Adrenal gland (tissue), 12 donors: ENCODE results near the gene CCDC85C. TPM values are rescaled to one million over a fixed set of nuclear protein-coding genes. Genes with fewer than 3 reads are reported as not detected.

Source experiments
- DNase-seq, 7 donors: peaks; one replicate each; pipeline ENCODE4 v3.0.0-alpha.2; 2019 to 2020
- H3K27ac ChIP-seq, 5 donors: fragments of 200-600 bp; sonication (generic) in 4 of 5; 1 replicate in 3 of 5; 2 replicates in 2 of 5; pipeline versions ENCODE4 v1.5.1 to v1.8.0; 2016 to 2020; ENCODE audit warnings: mild to moderate bottlenecking in 1 of 5
- H3K27me3 ChIP-seq: fragments of 200-600 bp; 2 replicates; pipeline ENCODE4 v1.8.0; 2021
- H3K36me3 ChIP-seq, 2 donors: fragments of 200-600 bp; replicated peaks in 1 of 2; 1 replicate in 1 of 2; 2 replicates in 1 of 2; pipeline versions ENCODE4 v1.5.1 to v1.8.0; 2018 to 2022
- H3K4me1 ChIP-seq, 2 donors: fragments of 200-600 bp; replicated peaks in 1 of 2; 1 replicate in 1 of 2; 2 replicates in 1 of 2; pipeline versions ENCODE4 v1.5.1 to v1.8.0; 2018 to 2021
- H3K4me3 ChIP-seq, 4 donors: fragments of 200-600 bp; sonication (generic) in 3 of 4; one replicate each; pipeline ENCODE4 v1.5.1; 2016 to 2018
- H3K9me3 ChIP-seq, 3 donors: fragments of 200-600 bp; sonication (generic) in 1 of 3; replicated peaks in 1 of 3; 1 replicate in 2 of 3; 2 replicates in 1 of 3; pipeline versions ENCODE4 v1.5.1 to v1.8.0; 2016 to 2021
- POLR2A ChIP-seq, 2 donors: fragments of 450-650 bp; IDR thresholded peaks; one replicate each; pipeline ENCODE4 v1.6.1; 2017; ENCODE audit warnings: antibody characterized with exemption in 2 of 2, mild to moderate bottlenecking in 2 of 2, moderate library complexity in 1 of 2
- WGBS, 4 donors: extraction: QIAGEN DNeasy Blood & Tissue Kit in 2 of 4; methylation state at CpG; one replicate each; pipeline versions ENCODE4 v1.1.5 to v1.1.7; 2013 to 2017; 5-methylcytosine and 5-hydroxymethylcytosine counted together
- intact Hi-C, 2 donors: fragments of 100-400 bp; cut with DNase I; formaldehyde crosslinking; loops; one replicate each; pipeline versions ENCODE4 v1.14.1 to v1.15.0; 2022 to 2023
- polyA plus RNA-seq, 3 donors: library from polyadenylated mRNA; stranded (reverse); fragments of 200-250 nt in 2 of 3; fragments of 350-450 nt in 1 of 3; fragmentation: Illumina TruSeq in 1 of 3; extraction: RNeasy Lipid Tissue Mini Kit (QIAGEN cat#74804) in 1 of 3; gene quantifications; one replicate each; pipeline ENCODE4 v1.2.3, GENCODE V29; 2013 to 2014
- total RNA-seq, 9 donors: library from RNA; depleted of rRNA in 4 of 9; stranded (reverse); fragments of >200 nt in 4 of 9; fragments of 120-200 nt in 1 of 9; fragmentation: NEBNext Ultra II Directional in 1 of 9; extraction: Animal tissue kit (Norgen Biotek cat#: 25700) in 1 of 9; gene quantifications; one replicate each; pipeline versions ENCODE4 v1.1.0 to v1.2.4, GENCODE V29; 2013 to 2023
- TF ChIP-seq, protein P1 (sequence below), 6 experiments: fragments of 450-650 bp in 4 of 6; fragments of 200-600 bp in 2 of 6; sonication (generic) in 1 of 6; IDR thresholded peaks; 1 replicate in 5 of 6; 2 replicates in 1 of 6; pipeline versions ENCODE4 v1.5.1 to v1.8.0; 2016 to 2021; ENCODE audit warnings: antibody characterized with exemption in 6 of 6, mild to moderate bottlenecking in 2 of 6, moderate library complexity in 1 of 6
- donor health status: healthy with polysubstance abuse.
- donor health status: Bipolar disorder and iron deficiency.
- donor health status: DM: yes; HTN: yes; CAD: no.
- donor health status: DM: no; HTN: no; CAD: no.
- donor health status: DM: no; HTN: no; CAD: no.
- donor health status: DM: yes; HTN: yes; CAD: no.

CCDC85C gene
- total and polyA plus RNA-seq, 12 donors: 4.2 to 59.0 (median 37.9) TPM

DNA sequence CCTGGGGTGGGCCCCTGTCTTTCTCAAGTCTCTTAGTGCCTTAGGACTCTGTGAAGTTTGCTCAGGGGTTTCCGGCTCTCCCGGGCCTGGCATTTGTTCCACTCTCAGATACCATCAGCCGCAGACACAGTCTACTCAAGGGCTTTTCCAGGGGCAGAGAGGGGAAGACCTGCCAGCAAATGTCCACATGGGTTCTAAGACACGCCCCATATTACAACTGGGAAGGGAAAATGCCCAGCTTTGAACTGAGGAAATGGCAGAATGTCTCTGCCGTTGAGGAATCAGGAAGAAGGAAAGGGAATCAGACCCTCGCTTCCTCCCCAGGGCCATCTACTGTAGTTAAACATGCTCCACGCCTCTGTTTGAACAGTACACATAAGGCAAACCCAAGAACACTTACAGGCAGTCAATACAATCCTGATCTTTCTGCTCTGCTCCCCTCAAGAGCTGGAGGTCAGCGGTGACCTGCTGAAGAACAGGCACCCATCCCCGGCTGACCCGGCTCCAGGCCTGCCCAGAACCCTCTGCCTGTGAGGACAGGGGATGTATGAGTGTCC, 7.9 kb downstream of the CCDC85C start:
- peak overlapping the region; percentile 30 to 87 (median 83) for H3K27ac ChIP-seq
- 41 to 51% (median 42%) methylated on average over 10 of the region's 10 CpGs for WGBS, 4 donors
- no peaks in the 10 kb centered on the region for H3K9me3 ChIP-seq
- intact Hi-C loops: no loop called here
- H3K36me3 ChIP-seq: no peaks in the 10 kb centered on the region
- TF ChIP-seq, protein P1, sequence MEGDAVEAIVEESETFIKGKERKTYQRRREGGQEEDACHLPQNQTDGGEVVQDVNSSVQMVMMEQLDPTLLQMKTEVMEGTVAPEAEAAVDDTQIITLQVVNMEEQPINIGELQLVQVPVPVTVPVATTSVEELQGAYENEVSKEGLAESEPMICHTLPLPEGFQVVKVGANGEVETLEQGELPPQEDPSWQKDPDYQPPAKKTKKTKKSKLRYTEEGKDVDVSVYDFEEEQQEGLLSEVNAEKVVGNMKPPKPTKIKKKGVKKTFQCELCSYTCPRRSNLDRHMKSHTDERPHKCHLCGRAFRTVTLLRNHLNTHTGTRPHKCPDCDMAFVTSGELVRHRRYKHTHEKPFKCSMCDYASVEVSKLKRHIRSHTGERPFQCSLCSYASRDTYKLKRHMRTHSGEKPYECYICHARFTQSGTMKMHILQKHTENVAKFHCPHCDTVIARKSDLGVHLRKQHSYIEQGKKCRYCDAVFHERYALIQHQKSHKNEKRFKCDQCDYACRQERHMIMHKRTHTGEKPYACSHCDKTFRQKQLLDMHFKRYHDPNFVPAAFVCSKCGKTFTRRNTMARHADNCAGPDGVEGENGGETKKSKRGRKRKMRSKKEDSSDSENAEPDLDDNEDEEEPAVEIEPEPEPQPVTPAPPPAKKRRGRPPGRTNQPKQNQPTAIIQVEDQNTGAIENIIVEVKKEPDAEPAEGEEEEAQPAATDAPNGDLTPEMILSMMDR (IDR thresholded peaks at IDR 0.05): no peak
- peak in 1 of 2 donors; percentile 72 for TF ChIP-seq POLR2A (IDR thresholded peaks at IDR 0.05)
- H3K27me3 ChIP-seq: no peaks in the 10 kb centered on the region
- peaks cover 56 to 67% of the 10 kb centered on the region in 2 donors for H3K4me1 ChIP-seq
- no peak overlapping the region for H3K4me3 ChIP-seq
- peak; percentile 74 to 91 (median 89) for DNase-seq

DNA sequence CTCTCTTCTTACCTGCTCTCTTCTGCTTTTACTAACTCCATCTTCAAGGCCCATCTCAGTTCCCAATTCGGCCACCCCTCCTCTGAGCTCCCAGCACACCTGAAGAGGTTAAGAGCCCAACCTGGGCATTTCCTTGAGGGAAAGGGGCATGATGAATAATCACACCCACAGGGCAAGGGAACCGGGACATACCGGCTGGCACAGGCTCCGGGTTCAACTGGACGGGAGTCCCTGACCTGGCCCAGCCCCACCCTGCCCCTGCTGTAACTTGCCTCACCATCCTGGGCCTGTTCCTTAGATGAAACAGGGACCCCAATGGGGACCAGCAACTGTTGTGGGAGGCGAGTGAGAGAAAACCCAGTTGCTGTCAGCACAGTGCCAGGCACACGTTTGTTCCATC, 8.5 kb downstream of the CCDC85C start:
- H3K27me3 ChIP-seq: no peaks in the 10 kb centered on the region
- H3K9me3 ChIP-seq: no peaks in the 10 kb centered on the region
- H3K36me3 ChIP-seq: no peaks in the 10 kb centered on the region
- TF ChIP-seq, protein P1 (IDR thresholded peaks at IDR 0.05): no peak
- TF ChIP-seq POLR2A (IDR thresholded peaks at IDR 0.05): no peak
- H3K4me3 ChIP-seq: no peak overlapping the region
- WGBS, 4 donors: 44 to 56% (median 52%) methylated on average over 3 to 7 of the region's 7 CpGs
- H3K4me1 ChIP-seq: peaks cover 56 to 67% of the 10 kb centered on the region in 2 donors
- peak overlapping the region; percentile 30 to 87 (median 83) for H3K27ac ChIP-seq
- no peak for DNase-seq
- intact Hi-C loops: no loop called here

DNA sequence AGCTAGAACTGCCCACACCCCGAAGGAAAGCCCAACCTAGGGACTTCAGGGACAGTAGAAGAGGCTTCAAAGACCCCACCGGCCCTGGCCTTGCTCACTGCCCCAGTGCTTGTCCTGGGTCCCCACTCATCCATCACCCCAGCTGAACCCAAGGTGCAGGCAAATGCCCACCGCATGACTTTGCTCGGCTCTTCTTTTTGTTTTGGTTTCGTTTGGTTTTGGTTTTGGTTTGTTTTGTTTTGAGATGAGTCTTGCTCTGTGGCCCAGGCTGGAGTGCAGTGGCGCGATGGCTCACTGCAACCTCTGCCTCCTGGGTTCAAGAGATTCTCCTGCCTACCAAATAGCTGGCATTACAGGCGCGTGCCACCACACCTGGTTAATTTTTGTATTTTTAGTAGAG, 9.0 kb downstream of the CCDC85C start:
- no peak for TF ChIP-seq POLR2A (IDR thresholded peaks at IDR 0.05)
- TF ChIP-seq, protein P1 (IDR thresholded peaks at IDR 0.05): no peak
- Histone ChIP-seq H3K36me3 (no peaks in the 10 kb centered on the region), H3K9me3 (no peaks in the 10 kb centered on the region), H3K27ac (peak overlapping the region in 2 of 5 donors; percentile 85 to 87), H3K4me3 (no peak overlapping the region), H3K4me1 (peaks cover 56 to 67% of the 10 kb centered on the region in 2 donors), H3K27me3 (no peaks in the 10 kb centered on the region)
- no peak for DNase-seq
- 70 to 80% (median 73%) methylated on average over 8 to 9 of the region's 9 CpGs for WGBS, 4 donors
- intact Hi-C loops: no loop called here

DNA sequence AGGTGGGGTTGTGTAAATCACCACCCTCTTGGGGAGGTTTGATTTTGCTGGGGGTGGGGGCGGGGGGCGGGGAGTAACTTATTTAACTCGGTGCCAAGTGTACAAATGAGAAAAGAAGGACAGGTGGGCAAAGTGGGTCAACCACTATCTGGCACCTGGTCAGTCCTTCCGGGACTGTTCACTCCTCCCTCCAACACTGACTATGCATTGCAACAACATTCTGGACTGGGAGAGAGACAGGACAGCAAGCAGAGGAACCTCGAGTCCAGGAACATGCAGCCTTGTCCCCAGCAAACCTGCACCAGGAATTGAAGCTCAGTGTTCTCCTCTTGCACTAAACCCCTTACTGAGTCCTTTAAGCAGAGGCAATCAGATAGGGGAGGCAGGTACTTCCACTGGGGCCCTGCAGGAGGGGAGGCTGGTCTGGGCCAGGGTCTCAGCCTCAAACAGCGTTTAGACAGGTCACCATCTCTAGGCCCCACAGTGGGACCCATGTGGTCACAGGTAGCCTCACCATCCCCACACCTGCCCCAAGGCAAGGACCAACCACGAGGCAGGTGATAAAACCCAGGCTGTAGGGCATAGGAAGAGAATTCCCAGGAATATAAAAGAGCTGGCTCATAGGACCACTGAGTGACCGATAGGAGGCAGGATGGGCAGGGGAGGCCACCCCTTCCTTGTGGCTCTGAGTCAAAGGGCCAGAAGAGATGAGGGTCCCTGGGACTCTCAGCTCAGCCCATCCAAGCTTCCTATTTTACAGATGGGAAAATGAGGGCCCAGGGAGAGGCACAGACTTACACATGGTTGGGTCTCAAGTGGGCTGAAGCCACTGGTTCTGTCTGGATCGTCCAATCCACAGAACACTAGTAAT, 9.8 kb downstream of the CCDC85C start:
- TF ChIP-seq POLR2A (IDR thresholded peaks at IDR 0.05): no peak
- TF ChIP-seq, protein P1 (IDR thresholded peaks at IDR 0.05): no peak
- Histone ChIP-seq H3K4me1 (peaks cover 51 to 67% of the 10 kb centered on the region in 2 donors), H3K27ac (peak overlapping the region in 2 of 5 donors; percentile 85 to 87), H3K4me3 (no peak overlapping the region), H3K36me3 (no peaks in the 10 kb centered on the region), H3K9me3 (no peaks in the 10 kb centered on the region), H3K27me3 (no peaks in the 10 kb centered on the region)
- intact Hi-C loops: no loop called here
- 66 to 72% (median 71%) methylated on average over 8 to 9 of the region's 9 CpGs for WGBS, 4 donors
- DNase-seq: no peak
